Liver (tissue), 8 donors: ENCODE data around the gene SMIM45.

Experiments
- DNase-seq: peaks from one replicate; pipeline ENCODE4 v3.0.0-alpha.2; 2017; ENCODE audit warnings: low spot score
- H3K27ac ChIP-seq, 2 donors: one replicate each; pipeline ENCODE4 v1.7.0; 2013; ENCODE audit warnings: inconsistent platforms in 2 of 2, low read length in 2 of 2, control low read depth in 1 of 2, low read depth in 1 of 2, mild to moderate bottlenecking in 1 of 2
- H3K27me3 ChIP-seq, 4 donors: one replicate each; pipeline versions ENCODE4 v1.6.1 to v1.7.0; 2013; ENCODE audit warnings: low read length in 3 of 4, inconsistent platforms in 1 of 4, mild to moderate bottlenecking in 1 of 4, moderate library complexity in 1 of 4; ENCODE audit not compliant: control insufficient read depth in 4 of 4, insufficient read depth in 4 of 4
- H3K36me3 ChIP-seq, 4 donors: one replicate each; pipeline versions ENCODE4 v1.6.1 to v1.7.0; 2013; ENCODE audit warnings: low read length in 3 of 4, mild to moderate bottlenecking in 3 of 4, low read depth in 1 of 4, moderate library complexity in 1 of 4; ENCODE audit not compliant: control insufficient read depth in 4 of 4, insufficient read depth in 3 of 4
- H3K4me1 ChIP-seq, 4 donors: one replicate each; pipeline versions ENCODE4 v1.6.1 to v1.7.0; 2013; ENCODE audit warnings: low read length in 3 of 4, mild to moderate bottlenecking in 3 of 4, moderate library complexity in 1 of 4; ENCODE audit not compliant: control insufficient read depth in 4 of 4, insufficient read depth in 4 of 4
- H3K4me3 ChIP-seq, 3 donors: one replicate each; pipeline versions ENCODE4 v1.6.1 to v1.7.0; 2013; ENCODE audit warnings: low read length in 3 of 3, control low read depth in 1 of 3, low read depth in 1 of 3, mild to moderate bottlenecking in 1 of 3
- H3K9ac ChIP-seq, 2 donors: one replicate each; pipeline ENCODE4 v1.7.0; 2013; ENCODE audit warnings: low read length in 2 of 2, mild to moderate bottlenecking in 2 of 2, moderate library complexity in 2 of 2, control low read depth in 1 of 2, low read depth in 1 of 2
- H3K9me3 ChIP-seq, 4 donors: one replicate each; pipeline versions ENCODE4 v1.6.1 to v1.7.0; 2013; ENCODE audit warnings: low read length in 3 of 4; ENCODE audit not compliant: control insufficient read depth in 4 of 4
- CTCF ChIP-seq: fragments of 150-350 bp; IDR thresholded peaks from 2 replicates; pipeline ENCODE4 v1.5.1; 2017; ENCODE audit warnings: improper control_type of control experiment, low read depth, low read length; ENCODE audit not compliant: missing input control
- EGR1 ChIP-seq, 2 donors: IDR thresholded peaks; 2 replicates each; pipeline ENCODE4 v1.6.1; 2016 to 2018; ENCODE audit warnings: antibody characterized with exemption in 2 of 2, low read depth in 2 of 2
- FOXA1 ChIP-seq: IDR thresholded peaks from 2 replicates; pipeline ENCODE4 v1.6.1; 2016; ENCODE audit warnings: antibody characterized with exemption
- FOXA2 ChIP-seq: IDR thresholded peaks from 2 replicates; pipeline ENCODE4 v1.6.1; 2016; ENCODE audit warnings: antibody characterized with exemption
- GABPA ChIP-seq, 2 donors: IDR thresholded peaks in 1 of 2; conservative IDR thresholded peaks in 1 of 2; 2 replicates each; pipeline ENCODE4 v1.6.1; 2016; ENCODE audit warnings: antibody characterized with exemption in 2 of 2, mild to moderate bottlenecking in 1 of 2, moderate library complexity in 1 of 2
- HNF4A ChIP-seq, 2 donors: conservative IDR thresholded peaks; 2 replicates each; pipeline ENCODE4 v1.6.1; 2016; ENCODE audit warnings: antibody characterized with exemption in 2 of 2, mild to moderate bottlenecking in 2 of 2
- HNF4G ChIP-seq: IDR thresholded peaks from 2 replicates; pipeline ENCODE4 v1.6.1; 2016; ENCODE audit warnings: antibody characterized with exemption
- JUND ChIP-seq, 2 donors: IDR thresholded peaks; 2 replicates each; pipeline ENCODE4 v1.6.1; 2016; ENCODE audit warnings: antibody characterized with exemption in 2 of 2
- MAX ChIP-seq: IDR thresholded peaks from 2 replicates; pipeline ENCODE4 v1.6.1; 2016; ENCODE audit warnings: antibody characterized with exemption
- NR2F2 ChIP-seq: IDR thresholded peaks from 2 replicates; pipeline ENCODE4 v1.6.1; 2016; ENCODE audit warnings: antibody characterized with exemption
- RAD21 ChIP-seq, 2 donors: IDR thresholded peaks; 2 replicates each; pipeline ENCODE4 v1.6.1; 2016; ENCODE audit warnings: antibody characterized with exemption in 2 of 2, mild to moderate bottlenecking in 2 of 2
- RXRA ChIP-seq, 2 donors: IDR thresholded peaks; 2 replicates each; pipeline ENCODE4 v1.6.1; 2017 to 2018; ENCODE audit warnings: antibody characterized with exemption in 2 of 2, mild to moderate bottlenecking in 1 of 2
- SP1 ChIP-seq: IDR thresholded peaks from 2 replicates; pipeline ENCODE4 v1.6.1; 2018; ENCODE audit warnings: antibody characterized with exemption, mild to moderate bottlenecking
- TAF1 ChIP-seq: conservative IDR thresholded peaks from 2 replicates; pipeline ENCODE4 v1.6.1; 2016; ENCODE audit warnings: antibody characterized with exemption, mild to moderate bottlenecking
- YY1 ChIP-seq: IDR thresholded peaks from 2 replicates; pipeline ENCODE4 v1.6.1; 2016; ENCODE audit warnings: antibody characterized with exemption, mild to moderate bottlenecking
- ZBTB33 ChIP-seq: IDR thresholded peaks from 2 replicates; pipeline ENCODE4 v1.6.1; 2016; ENCODE audit warnings: antibody characterized with exemption
- WGBS: extraction: QIAGEN DNeasy Blood & Tissue Kit; methylation state at CpG from one replicate; pipeline ENCODE4 v1.1.7; 2013; 5-methylcytosine and 5-hydroxymethylcytosine counted together
- TF ChIP-seq, protein P1 (sequence below): IDR thresholded peaks from 2 replicates; pipeline ENCODE4 v1.6.1; 2016; ENCODE audit warnings: antibody characterized with exemption, mild to moderate bottlenecking
- TF ChIP-seq, protein P2 (sequence below): IDR thresholded peaks from 2 replicates; pipeline ENCODE4 v1.6.1; 2016; ENCODE audit warnings: antibody characterized with exemption
- donor health status: healthy.
- donor health status: healthy.
- donor health status: healthy.
- donor health status: healthy.
- donor health status: healthy.

Gene SMIM45

DNA sequence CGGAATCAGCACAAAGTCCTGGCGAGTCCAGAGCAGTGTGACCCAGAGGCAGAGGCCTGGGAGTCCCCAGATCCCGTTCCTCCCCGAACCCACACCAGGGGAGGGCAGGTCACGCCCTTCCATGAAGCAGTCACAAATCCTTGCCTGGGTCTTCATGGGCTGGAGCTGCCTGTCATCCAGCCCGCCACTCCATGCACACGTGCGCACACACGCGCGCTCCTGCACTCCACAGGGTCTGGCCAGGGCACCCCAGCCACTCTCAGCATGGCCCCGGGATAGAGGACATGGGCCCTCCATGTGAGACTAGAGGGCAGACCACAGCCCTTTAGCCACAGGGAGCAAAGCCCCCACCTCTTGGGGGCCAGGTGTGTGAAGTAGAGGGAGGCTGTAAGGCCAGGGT is 19.6 kb upstream of the SMIM45 start:
- Histone ChIP-seq H3K36me3 (no peaks in the 10 kb centered on the region), H3K4me1 (no peaks in the 10 kb centered on the region), H3K27ac (no peak overlapping the region), H3K4me3 (no peak overlapping the region), H3K9ac (no peak overlapping the region), H3K9me3 (no peaks in the 10 kb centered on the region), H3K27me3 (no peaks in the 10 kb centered on the region)
- TF ChIP-seq RXRA (IDR thresholded peaks at IDR 0.05) (no peak), TAF1 (no peak), ZBTB33 (no peak), MAX (no peak), YY1 (no peak), FOXA1 (no peak), SP1 (no peak), HNF4G (no peak), NR2F2 (no peak), CTCF (no peak), EGR1 (IDR thresholded peaks at IDR 0.05; ENCODE audit: low read depth in 2 of 2) (no peak), JUND (IDR thresholded peaks at IDR 0.05) (no peak), GABPA (IDR thresholded peaks at IDR 0.05 in 1 of 2, conservative IDR thresholded peaks at IDR 0.05 in 1 of 2) (no peak), RAD21 (IDR thresholded peaks at IDR 0.05) (no peak), HNF4A (conservative IDR thresholded peaks at IDR 0.05) (no peak), FOXA2 (no peak)
- TF ChIP-seq, protein P1, sequence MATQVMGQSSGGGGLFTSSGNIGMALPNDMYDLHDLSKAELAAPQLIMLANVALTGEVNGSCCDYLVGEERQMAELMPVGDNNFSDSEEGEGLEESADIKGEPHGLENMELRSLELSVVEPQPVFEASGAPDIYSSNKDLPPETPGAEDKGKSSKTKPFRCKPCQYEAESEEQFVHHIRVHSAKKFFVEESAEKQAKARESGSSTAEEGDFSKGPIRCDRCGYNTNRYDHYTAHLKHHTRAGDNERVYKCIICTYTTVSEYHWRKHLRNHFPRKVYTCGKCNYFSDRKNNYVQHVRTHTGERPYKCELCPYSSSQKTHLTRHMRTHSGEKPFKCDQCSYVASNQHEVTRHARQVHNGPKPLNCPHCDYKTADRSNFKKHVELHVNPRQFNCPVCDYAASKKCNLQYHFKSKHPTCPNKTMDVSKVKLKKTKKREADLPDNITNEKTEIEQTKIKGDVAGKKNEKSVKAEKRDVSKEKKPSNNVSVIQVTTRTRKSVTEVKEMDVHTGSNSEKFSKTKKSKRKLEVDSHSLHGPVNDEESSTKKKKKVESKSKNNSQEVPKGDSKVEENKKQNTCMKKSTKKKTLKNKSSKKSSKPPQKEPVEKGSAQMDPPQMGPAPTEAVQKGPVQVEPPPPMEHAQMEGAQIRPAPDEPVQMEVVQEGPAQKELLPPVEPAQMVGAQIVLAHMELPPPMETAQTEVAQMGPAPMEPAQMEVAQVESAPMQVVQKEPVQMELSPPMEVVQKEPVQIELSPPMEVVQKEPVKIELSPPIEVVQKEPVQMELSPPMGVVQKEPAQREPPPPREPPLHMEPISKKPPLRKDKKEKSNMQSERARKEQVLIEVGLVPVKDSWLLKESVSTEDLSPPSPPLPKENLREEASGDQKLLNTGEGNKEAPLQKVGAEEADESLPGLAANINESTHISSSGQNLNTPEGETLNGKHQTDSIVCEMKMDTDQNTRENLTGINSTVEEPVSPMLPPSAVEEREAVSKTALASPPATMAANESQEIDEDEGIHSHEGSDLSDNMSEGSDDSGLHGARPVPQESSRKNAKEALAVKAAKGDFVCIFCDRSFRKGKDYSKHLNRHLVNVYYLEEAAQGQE, result no peak
- TF ChIP-seq, protein P2, sequence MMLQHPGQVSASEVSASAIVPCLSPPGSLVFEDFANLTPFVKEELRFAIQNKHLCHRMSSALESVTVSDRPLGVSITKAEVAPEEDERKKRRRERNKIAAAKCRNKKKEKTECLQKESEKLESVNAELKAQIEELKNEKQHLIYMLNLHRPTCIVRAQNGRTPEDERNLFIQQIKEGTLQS, result no peak
- 98% methylated on average over 12 of the region's 12 CpGs for WGBS
- no peak for DNase-seq
